Peyer's patch (tissue), 4 donors: Measurements from ENCODE around the gene ZNF584.
A peak's percentile ranks its signal among the peaks of the same experiment; 100 is the strongest.

Source experiments
- POLR2A ChIP-seq, 2 donors: fragments of 450-650 bp; IDR thresholded peaks; one replicate each; pipeline ENCODE4 v1.5.1; 2017; ENCODE audit warnings: antibody characterized with exemption in 2 of 2, mild to moderate bottlenecking in 2 of 2, moderate library complexity in 2 of 2
- TF ChIP-seq, protein P1 (sequence below), 6 experiments: fragments of 450-650 bp in 4 of 6; fragments of 200-600 bp in 2 of 6; sonication (generic) in 1 of 6; IDR thresholded peaks; one replicate each; pipeline ENCODE4 v1.5.1; 2017 to 2019; ENCODE audit warnings: antibody characterized with exemption in 6 of 6, mild to moderate bottlenecking in 3 of 6, moderate library complexity in 1 of 6

DNA sequence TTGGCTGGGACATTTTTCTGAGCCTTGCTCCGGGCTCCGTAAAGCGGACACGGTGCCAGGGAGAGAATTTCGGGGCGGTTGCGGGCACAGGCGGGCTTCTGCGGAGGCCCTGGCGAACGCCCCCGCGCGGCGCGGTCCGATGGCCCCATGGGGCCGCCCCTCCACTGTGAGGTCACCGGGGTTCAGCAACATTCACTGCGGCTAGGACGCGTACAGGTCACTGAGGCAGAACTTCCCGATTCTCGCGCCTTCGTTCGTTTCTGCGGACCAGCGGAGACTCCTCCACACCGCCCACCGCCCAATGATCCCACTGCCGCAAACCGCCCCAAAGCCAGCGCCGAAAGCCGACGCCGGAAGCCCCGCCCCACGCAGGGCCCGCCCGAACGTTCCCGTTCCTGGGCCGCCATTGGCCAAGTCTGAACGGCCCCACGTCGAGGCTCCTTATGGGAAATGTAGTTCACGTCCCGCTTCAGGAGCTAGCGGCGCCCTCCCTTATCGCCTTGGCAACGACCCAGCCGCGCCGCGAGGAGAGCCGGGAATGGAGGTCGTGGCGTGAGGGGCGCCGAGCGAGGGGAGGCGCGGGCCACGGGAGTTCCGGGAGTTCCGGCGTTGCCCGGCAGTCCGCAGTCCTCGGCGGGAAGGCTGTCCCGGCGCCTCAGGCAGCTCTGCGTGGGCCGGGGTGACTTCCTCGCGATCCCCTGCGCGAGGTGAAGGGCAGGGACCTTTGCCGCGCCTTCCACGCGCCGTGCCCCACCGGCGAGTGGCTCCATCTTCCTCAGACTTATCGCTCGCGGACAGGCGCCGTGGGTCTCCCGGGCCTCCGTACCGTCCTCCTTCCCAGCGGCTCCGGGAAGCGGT lies at the start of gene ZNF584:
- TF ChIP-seq, protein P1, sequence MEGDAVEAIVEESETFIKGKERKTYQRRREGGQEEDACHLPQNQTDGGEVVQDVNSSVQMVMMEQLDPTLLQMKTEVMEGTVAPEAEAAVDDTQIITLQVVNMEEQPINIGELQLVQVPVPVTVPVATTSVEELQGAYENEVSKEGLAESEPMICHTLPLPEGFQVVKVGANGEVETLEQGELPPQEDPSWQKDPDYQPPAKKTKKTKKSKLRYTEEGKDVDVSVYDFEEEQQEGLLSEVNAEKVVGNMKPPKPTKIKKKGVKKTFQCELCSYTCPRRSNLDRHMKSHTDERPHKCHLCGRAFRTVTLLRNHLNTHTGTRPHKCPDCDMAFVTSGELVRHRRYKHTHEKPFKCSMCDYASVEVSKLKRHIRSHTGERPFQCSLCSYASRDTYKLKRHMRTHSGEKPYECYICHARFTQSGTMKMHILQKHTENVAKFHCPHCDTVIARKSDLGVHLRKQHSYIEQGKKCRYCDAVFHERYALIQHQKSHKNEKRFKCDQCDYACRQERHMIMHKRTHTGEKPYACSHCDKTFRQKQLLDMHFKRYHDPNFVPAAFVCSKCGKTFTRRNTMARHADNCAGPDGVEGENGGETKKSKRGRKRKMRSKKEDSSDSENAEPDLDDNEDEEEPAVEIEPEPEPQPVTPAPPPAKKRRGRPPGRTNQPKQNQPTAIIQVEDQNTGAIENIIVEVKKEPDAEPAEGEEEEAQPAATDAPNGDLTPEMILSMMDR (IDR thresholded peaks at IDR 0.05), result peak in 2 of 6 experiments; percentile 12 to 20
- peak; percentile 75 to 77 for TF ChIP-seq POLR2A (IDR thresholded peaks at IDR 0.05)
